ENCODE data around the gene REV3L.

Gene REV3L

GRCh38 chr6:111471533-111471932, 11.5 kb downstream of the REV3L start:
- DNase-seq (ENCODE audit: low read depth in 2 of 2): no peak

GRCh38 chr6:111470991-111471390, 12.0 kb downstream of the REV3L start:
- no peak for DNase-seq (ENCODE audit: low read depth in 2 of 2)

- no peak for DNase-seq (ENCODE audit: low read depth in 2 of 2)
Observed at GRCh38 chr6:111469543-111469942, 13.5 kb downstream of the REV3L start.

GRCh38 chr6:111468329-111469012, 14.5 kb downstream of the REV3L start:
- DNase-seq (ENCODE audit: low read depth in 2 of 2): no peak

GRCh38 chr6:111464184-111464583, 18.8 kb downstream of the REV3L start:
- no peak for DNase-seq (ENCODE audit: low read depth in 2 of 2)

- no peak for DNase-seq (ENCODE audit: low read depth in 2 of 2)
Observed at GRCh38 chr6:111462770-111463391, 20.1 kb downstream of the REV3L start.

GRCh38 chr6:111461860-111462259, 21.2 kb downstream of the REV3L start:
- DNase-seq (ENCODE audit: low read depth in 2 of 2): no peak

GRCh38 chr6:111458670-111459232, 24.3 kb downstream of the REV3L start:
- no peak for DNase-seq (ENCODE audit: low read depth in 2 of 2)

- no peak for DNase-seq (ENCODE audit: low read depth in 2 of 2)
Observed at GRCh38 chr6:111456208-111456607, 26.8 kb downstream of the REV3L start.

- no peak for DNase-seq (ENCODE audit: low read depth in 2 of 2)
Observed at GRCh38 chr6:111450636-111451035, 32.4 kb downstream of the REV3L start.

GRCh38 chr6:111450087-111450486, 32.9 kb downstream of the REV3L start:
- no peak for DNase-seq (ENCODE audit: low read depth in 2 of 2)

- no peak for DNase-seq (ENCODE audit: low read depth in 2 of 2)
Observed at GRCh38 chr6:111449129-111449528, 33.9 kb downstream of the REV3L start.

- no peak for DNase-seq (ENCODE audit: low read depth in 2 of 2)
Observed at GRCh38 chr6:111447051-111447450, 36.0 kb downstream of the REV3L start.

GRCh38 chr6:111445861-111446267, 37.2 kb downstream of the REV3L start:
- no peak for DNase-seq (ENCODE audit: low read depth in 2 of 2)

GRCh38 chr6:111444794-111445193, 38.2 kb downstream of the REV3L start:
- no peak for DNase-seq (ENCODE audit: low read depth in 2 of 2)

GRCh38 chr6:111441678-111442243, 41.3 kb downstream of the REV3L start:
- no peak for DNase-seq (ENCODE audit: low read depth in 2 of 2)

GRCh38 chr6:111439171-111439570, 43.8 kb downstream of the REV3L start:
- no peak for DNase-seq (ENCODE audit: low read depth in 2 of 2)

GRCh38 chr6:111437573-111437972, 45.4 kb downstream of the REV3L start:
- DNase-seq (ENCODE audit: low read depth in 2 of 2): no peak

- DNase-seq (ENCODE audit: low read depth in 2 of 2): no peak
Observed at GRCh38 chr6:111432511-111432910, 50.5 kb downstream of the REV3L start.

- DNase-seq (ENCODE audit: low read depth in 2 of 2): no peak
Observed at GRCh38 chr6:111430605-111431376, 52.2 kb downstream of the REV3L start.

GRCh38 chr6:111429571-111429970, 53.4 kb downstream of the REV3L start:
- no peak for DNase-seq (ENCODE audit: low read depth in 2 of 2)

- DNase-seq (ENCODE audit: low read depth in 2 of 2): no peak
Observed at GRCh38 chr6:111428811-111429210, 54.2 kb downstream of the REV3L start.

All from activated CD8-positive, alpha-beta memory T cell treated with anti-CD3 and anti-CD28 coated beads for 4 hours (primary cell).